Body of pancreas (tissue), 4 donors: ENCODE measurements around the gene MTFR2. TPM values are rescaled to one million over a fixed set of nuclear protein-coding genes. Genes with fewer than 3 reads are reported as not detected.

Source experiments
- ATAC-seq: fragments of 150-250 bp; one replicate; pipeline ENCODE4 v1.9.1; 2016
- DNase-seq, 4 donors: peaks; one replicate each; pipeline ENCODE4 v3.0.0-alpha.2; 2019
- H3K27ac ChIP-seq, 4 donors: fragments of 200-600 bp; sonication (generic); 1 replicate in 3 of 4; 2 replicates in 1 of 4; pipeline versions ENCODE4 v1.5.1 to v1.6.1; 2016 to 2019; ENCODE audit warnings: mild to moderate bottlenecking in 1 of 4, mixed read lengths in 1 of 4, moderate library complexity in 1 of 4
- H3K27me3 ChIP-seq, 2 donors: fragments of 200-600 bp; sonication (generic); one replicate each; pipeline ENCODE4 v1.6.0; 2016; ENCODE audit warnings: mild to moderate bottlenecking in 1 of 2
- H3K36me3 ChIP-seq, 2 donors: fragments of 200-600 bp; sonication (generic); replicated peaks in 1 of 2; 2 replicates each; pipeline ENCODE4 v1.5.1; 2016; ENCODE audit warnings: low read depth in 2 of 2; ENCODE audit not compliant: insufficient read depth in 1 of 2
- H3K4me1 ChIP-seq: fragments of 200-600 bp; sonication (generic); one replicate; pipeline ENCODE4 v1.6.0; 2016
- H3K4me3 ChIP-seq, 2 donors: fragments of 200-600 bp; sonication (generic); 1 replicate in 1 of 2; 2 replicates in 1 of 2; pipeline ENCODE4 v1.5.1; 2016 to 2019
- H3K9me3 ChIP-seq, 3 donors: fragments of 200-600 bp; sonication (generic); 1 replicate in 2 of 3; 2 replicates in 1 of 3; pipeline ENCODE4 v1.5.1; 2016
- POLR2A ChIP-seq, 3 donors: fragments of 450-650 bp; IDR thresholded peaks; one replicate each; pipeline ENCODE4 v1.6.1; 2016; ENCODE audit warnings: antibody characterized with exemption in 3 of 3, mild to moderate bottlenecking in 2 of 3
- WGBS, 2 donors: methylation state at CpG; one replicate each; pipeline ENCODE4 v1.1.5; 2017; 5-methylcytosine and 5-hydroxymethylcytosine counted together
- intact Hi-C: fragments of 100-400 bp; cut with DNase I; formaldehyde crosslinking; loops from one replicate; pipeline ENCODE4 v1.15.1; 2023
- total RNA-seq, 2 donors: library from RNA; depleted of rRNA; stranded (reverse); fragments of >200 nt; gene quantifications; one replicate each; pipeline ENCODE4 v1.1.0, GENCODE V29; 2016
- TF ChIP-seq, protein P1 (sequence below), 7 experiments: fragments of 450-650 bp in 4 of 7; fragments of 200-600 bp in 3 of 7; sonication (generic) in 3 of 7; IDR thresholded peaks; one replicate each; pipeline ENCODE4 v1.5.1; 2016 to 2019; ENCODE audit warnings: antibody characterized with exemption in 7 of 7

Gene MTFR2
- total RNA-seq, 2 donors from 2014 or later: 0.78 TPM; not detected in 1

DNA sequence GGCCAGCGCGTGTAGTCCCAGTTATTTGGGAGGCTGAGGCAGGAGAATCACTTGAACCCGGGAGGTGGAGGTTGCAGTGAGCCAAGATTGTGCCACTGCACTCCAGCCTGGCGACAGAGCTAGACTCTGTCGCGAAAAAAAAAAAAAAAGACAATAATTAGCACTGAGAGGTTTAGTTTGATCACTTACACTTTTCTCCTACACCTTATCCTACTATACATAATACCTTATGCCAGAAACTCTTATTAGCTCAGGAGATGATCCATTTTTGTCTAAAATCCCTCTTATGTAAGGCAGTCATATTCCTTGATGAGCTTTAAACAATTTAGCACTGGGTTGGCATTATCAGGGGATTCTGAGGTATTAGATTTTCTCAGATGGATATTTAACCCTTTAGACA is 3.6 kb upstream of the MTFR2 start:
- peaks cover 20% of the 10 kb centered on the region for H3K4me1 ChIP-seq
- no peak overlapping the region for H3K4me3 ChIP-seq

DNA sequence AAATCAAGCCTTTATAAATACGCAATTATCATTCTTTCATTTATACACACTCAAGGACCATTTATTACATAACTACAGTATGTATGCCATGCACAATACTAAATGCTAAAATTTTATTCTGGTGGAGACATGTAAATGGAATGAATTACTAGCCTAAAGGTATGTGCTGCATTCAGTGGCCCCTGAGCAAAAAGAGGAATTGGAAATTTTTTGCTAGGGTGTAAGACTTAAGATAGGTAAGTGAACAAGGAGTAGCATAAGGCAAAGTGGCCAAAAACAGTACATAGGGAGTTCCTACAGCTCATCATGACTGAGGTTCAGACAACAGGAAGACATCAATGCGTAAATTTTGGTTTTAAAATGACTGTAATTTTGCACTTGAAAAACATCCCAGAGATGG is 2.3 kb upstream of the MTFR2 start:
- no peak for ATAC-seq

More for the DNA sequence above, 3.6 kb upstream of the MTFR2 start:
- Histone ChIP-seq H3K9me3 (no peaks in the 10 kb centered on the region), H3K36me3 (peaks cover 0 to 7% of the 10 kb centered on the region in 2 donors), H3K27ac (no peak overlapping the region), H3K27me3 (no peaks in the 10 kb centered on the region)
- ATAC-seq: no peak
- no peak for TF ChIP-seq POLR2A (IDR thresholded peaks at IDR 0.05)
- TF ChIP-seq, protein P1, sequence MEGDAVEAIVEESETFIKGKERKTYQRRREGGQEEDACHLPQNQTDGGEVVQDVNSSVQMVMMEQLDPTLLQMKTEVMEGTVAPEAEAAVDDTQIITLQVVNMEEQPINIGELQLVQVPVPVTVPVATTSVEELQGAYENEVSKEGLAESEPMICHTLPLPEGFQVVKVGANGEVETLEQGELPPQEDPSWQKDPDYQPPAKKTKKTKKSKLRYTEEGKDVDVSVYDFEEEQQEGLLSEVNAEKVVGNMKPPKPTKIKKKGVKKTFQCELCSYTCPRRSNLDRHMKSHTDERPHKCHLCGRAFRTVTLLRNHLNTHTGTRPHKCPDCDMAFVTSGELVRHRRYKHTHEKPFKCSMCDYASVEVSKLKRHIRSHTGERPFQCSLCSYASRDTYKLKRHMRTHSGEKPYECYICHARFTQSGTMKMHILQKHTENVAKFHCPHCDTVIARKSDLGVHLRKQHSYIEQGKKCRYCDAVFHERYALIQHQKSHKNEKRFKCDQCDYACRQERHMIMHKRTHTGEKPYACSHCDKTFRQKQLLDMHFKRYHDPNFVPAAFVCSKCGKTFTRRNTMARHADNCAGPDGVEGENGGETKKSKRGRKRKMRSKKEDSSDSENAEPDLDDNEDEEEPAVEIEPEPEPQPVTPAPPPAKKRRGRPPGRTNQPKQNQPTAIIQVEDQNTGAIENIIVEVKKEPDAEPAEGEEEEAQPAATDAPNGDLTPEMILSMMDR (IDR thresholded peaks at IDR 0.05): no peak
- no peak for DNase-seq
- intact Hi-C loops: no loop called here
- 64 to 71% methylated on average over 6 of the region's 6 CpGs for WGBS, 2 donors

DNA sequence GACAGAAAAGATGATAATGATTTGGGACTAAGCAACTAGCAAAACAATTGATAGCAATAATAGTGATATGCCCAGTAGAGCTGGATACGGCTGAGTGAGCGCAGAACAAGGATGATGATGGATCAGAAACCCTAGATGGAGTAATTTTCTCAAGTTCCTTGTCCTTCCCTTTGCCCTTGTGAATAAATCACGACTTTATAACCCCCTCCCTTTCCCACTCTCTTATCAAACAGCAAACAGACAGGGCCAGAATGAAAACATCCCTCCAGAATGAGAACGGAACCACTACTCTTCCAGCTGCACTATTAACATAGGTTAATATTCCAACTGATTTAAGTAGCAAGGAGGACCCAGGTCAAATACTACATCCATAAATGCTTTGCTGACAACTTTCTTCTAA is 1.3 kb upstream of the MTFR2 start:
- peak overlapping the region in 2 of 4 donors; percentile 75 to 77 for H3K27ac ChIP-seq
- 20 to 27% methylated on average over 4 of the region's 4 CpGs for WGBS, 2 donors
- H3K4me1 ChIP-seq: peaks cover 20% of the 10 kb centered on the region
- H3K4me3 ChIP-seq: no peak overlapping the region
- no peaks in the 10 kb centered on the region for H3K27me3 ChIP-seq
- ATAC-seq (no peak), DNase-seq (no peak)
- no peak for TF ChIP-seq POLR2A (IDR thresholded peaks at IDR 0.05)
- TF ChIP-seq, protein P1 (IDR thresholded peaks at IDR 0.05): no peak
- intact Hi-C loops: no loop called here
- H3K36me3 ChIP-seq: no peaks in the 10 kb centered on the region
- H3K9me3 ChIP-seq: no peaks in the 10 kb centered on the region

More for the DNA sequence above, 2.3 kb upstream of the MTFR2 start:
- no peak overlapping the region for H3K27ac ChIP-seq
- intact Hi-C loops: no loop called here
- H3K9me3 ChIP-seq: no peaks in the 10 kb centered on the region
- whole genome bisulfite sequencing, 2 donors: 48 to 53% methylated on average over 2 of the region's 2 CpGs
- H3K27me3 ChIP-seq: no peaks in the 10 kb centered on the region
- DNase-seq: no peak
- H3K4me1 ChIP-seq: peaks cover 20% of the 10 kb centered on the region
- no peaks in the 10 kb centered on the region for H3K36me3 ChIP-seq
- TF ChIP-seq POLR2A (IDR thresholded peaks at IDR 0.05): no peak
- TF ChIP-seq, protein P1 (IDR thresholded peaks at IDR 0.05): no peak
- H3K4me3 ChIP-seq: no peak overlapping the region

DNA sequence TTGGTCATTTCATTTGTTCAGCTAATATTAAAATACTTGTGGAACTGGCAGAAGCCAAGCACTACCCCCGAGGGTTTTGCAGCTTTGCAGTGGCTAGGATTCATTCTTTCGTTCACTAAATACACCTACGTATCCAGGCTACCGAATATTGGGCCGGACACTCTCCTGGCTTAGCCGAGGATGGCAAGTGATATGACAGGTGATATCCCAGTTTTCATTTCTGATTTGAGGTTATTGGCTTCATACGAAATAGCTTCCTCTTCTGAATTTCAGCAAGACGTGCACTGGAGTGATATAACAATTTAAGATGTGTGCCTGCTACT is 536 bp upstream of the MTFR2 start:
- ATAC-seq (peak; percentile 11), DNase-seq (no peak)
- WGBS, 2 donors: 0% methylated on average over 8 of the region's 8 CpGs
- Histone ChIP-seq H3K36me3 (no peaks in the 10 kb centered on the region), H3K27me3 (no peaks in the 10 kb centered on the region), H3K4me1 (peaks cover 20% of the 10 kb centered on the region), H3K9me3 (no peaks in the 10 kb centered on the region), H3K4me3 (peak overlapping the region; percentile 49 to 94), H3K27ac (peak overlapping the region in 3 of 4 donors; percentile 51 to 77 (median 75))
- TF ChIP-seq, protein P1 (IDR thresholded peaks at IDR 0.05): no peak
- TF ChIP-seq POLR2A (IDR thresholded peaks at IDR 0.05): no peak
- intact Hi-C loops: no loop called here

DNA sequence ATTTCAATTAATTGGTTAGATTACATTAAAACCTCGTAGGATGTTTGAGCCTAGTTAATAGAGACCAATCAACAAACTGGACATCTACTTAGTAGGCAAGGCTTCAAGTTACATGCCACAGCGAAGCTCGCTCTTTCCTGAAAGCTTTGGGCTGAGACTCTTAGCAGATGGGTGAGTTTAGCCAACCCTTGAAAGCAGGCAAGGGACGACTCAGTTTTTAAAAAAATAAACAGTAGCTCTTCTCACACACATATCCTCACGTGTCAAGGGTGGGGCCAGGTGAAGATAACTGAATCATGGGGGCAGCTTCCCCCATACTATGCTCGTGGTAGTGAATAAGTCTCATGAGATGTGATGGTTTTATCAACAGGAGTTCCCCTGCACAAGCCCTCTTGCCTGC is 775 bp downstream of the MTFR2 start:
- intact Hi-C loops: no loop called here
- Histone ChIP-seq H3K4me3 (no peak overlapping the region), H3K9me3 (no peaks in the 10 kb centered on the region), H3K27ac (no peak overlapping the region), H3K27me3 (no peaks in the 10 kb centered on the region), H3K36me3 (no peaks in the 10 kb centered on the region), H3K4me1 (peaks cover 20% of the 10 kb centered on the region)
- DNase-seq: no peak
- ATAC-seq: no peak
- 28 to 29% methylated on average over 6 of the region's 6 CpGs for WGBS, 2 donors
- no peak for TF ChIP-seq POLR2A (IDR thresholded peaks at IDR 0.05)
- TF ChIP-seq, protein P1 (IDR thresholded peaks at IDR 0.05): no peak
